Neuronal stem cell (in vitro differentiated cells): ENCODE measurements around the gene RNASE3. TPM values are rescaled to one million over a fixed set of nuclear protein-coding genes. Genes with fewer than 3 reads are reported as not detected.
"Not testable (repeated sequence)": the region's sequence is repeated elsewhere in the genome, so short reads cannot be mapped to it uniquely, and the experiment has no call there.

Source experiments
- DNase-seq: peaks from one replicate; pipeline ENCODE4 v3.0.0-alpha.2; 2013; ENCODE audit warnings: low spot score
- H2AFZ ChIP-seq: one replicate; pipeline ENCODE4 v1.6.1; 2013; ENCODE audit warnings: mild to moderate bottlenecking, low read length, inconsistent platforms
- H2AK5ac ChIP-seq: 2 replicates; pipeline ENCODE4 v1.6.1; 2013; ENCODE audit warnings: low read depth, mild to moderate bottlenecking, inconsistent platforms, low read length, moderate library complexity, mixed read lengths
- H2BK120ac ChIP-seq: 2 replicates; pipeline ENCODE4 v1.6.1; 2013; ENCODE audit warnings: low read depth, mild to moderate bottlenecking, inconsistent platforms, low read length, moderate library complexity, mixed read lengths
- H2BK12ac ChIP-seq: one replicate; pipeline ENCODE4 v1.6.1; 2013; ENCODE audit warnings: low read length, inconsistent platforms
- H2BK15ac ChIP-seq: 2 replicates; pipeline ENCODE4 v1.6.1; 2013; ENCODE audit warnings: mild to moderate bottlenecking, low read length, inconsistent platforms, mixed read lengths
- H2BK5ac ChIP-seq: one replicate; pipeline ENCODE4 v1.6.1; 2013; ENCODE audit warnings: inconsistent platforms, mild to moderate bottlenecking, low read length, moderate library complexity
- H3K14ac ChIP-seq: one replicate; pipeline ENCODE4 v1.6.1; 2013; ENCODE audit warnings: low read length, inconsistent platforms
- H3K18ac ChIP-seq: 2 replicates; pipeline ENCODE4 v1.6.1; 2013; ENCODE audit warnings: low read length, inconsistent platforms
- H3K23ac ChIP-seq: 2 replicates; pipeline ENCODE4 v1.6.1; 2013; ENCODE audit warnings: low read depth, mild to moderate bottlenecking, mixed read lengths, low read length, inconsistent platforms; ENCODE audit not compliant: poor library complexity
- H3K27ac ChIP-seq: replicated peaks from 3 replicates; pipeline ENCODE4 v1.5.1; 2013; ENCODE audit warnings: low read length, inconsistent platforms
- H3K27me3 ChIP-seq, 3 experiments: 2 replicates each; pipeline ENCODE4 v1.6.1; 2013; ENCODE audit warnings: low read length in 3 of 3, mild to moderate bottlenecking in 2 of 3, inconsistent platforms in 1 of 3, low read depth in 1 of 3, mixed read lengths in 1 of 3, moderate library complexity in 1 of 3; ENCODE audit not compliant: control insufficient read depth in 3 of 3, insufficient read depth in 3 of 3
- H3K36me3 ChIP-seq, 2 donors: replicated peaks in 1 of 2; 2 replicates each; pipeline ENCODE4 v1.6.1; 2013; ENCODE audit warnings: low read length in 2 of 2; ENCODE audit not compliant: control insufficient read depth in 2 of 2, insufficient read depth in 2 of 2
- H3K4ac ChIP-seq: 2 replicates; pipeline ENCODE4 v1.6.1; 2013; ENCODE audit warnings: inconsistent platforms, mild to moderate bottlenecking, low read length, moderate library complexity
- H3K4me1 ChIP-seq, 2 donors: 1 replicate in 1 of 2; 2 replicates in 1 of 2; pipeline ENCODE4 v1.6.1; 2013; ENCODE audit warnings: low read length in 2 of 2, low read depth in 1 of 2; ENCODE audit not compliant: control insufficient read depth in 2 of 2, insufficient read depth in 1 of 2
- H3K4me2 ChIP-seq: one replicate; pipeline ENCODE4 v1.6.1; 2013; ENCODE audit warnings: mild to moderate bottlenecking, low read length, inconsistent platforms; ENCODE audit not compliant: insufficient read depth, poor library complexity, severe bottlenecking
- H3K4me3 ChIP-seq, 2 donors: 2 replicates each; pipeline ENCODE4 v1.5.1; 2013; ENCODE audit warnings: low read length in 2 of 2, mild to moderate bottlenecking in 2 of 2, inconsistent platforms in 1 of 2, moderate library complexity in 1 of 2
- H3K79me1 ChIP-seq: one replicate; pipeline ENCODE4 v1.6.1; 2013; ENCODE audit warnings: low read depth, mild to moderate bottlenecking, inconsistent platforms, low read length, moderate library complexity
- H3K9ac ChIP-seq: one replicate; pipeline ENCODE4 v1.6.1; 2013; ENCODE audit warnings: mild to moderate bottlenecking, low read depth, low read length, inconsistent platforms; ENCODE audit not compliant: poor library complexity
- H3K9me3 ChIP-seq, 2 donors: replicated peaks in 1 of 2; 2 replicates each; pipeline versions ENCODE3 to v1.6.1; 2013; ENCODE audit warnings: low read length in 2 of 2, mild to moderate bottlenecking in 2 of 2, inconsistent platforms in 1 of 2, low read depth in 1 of 2, mixed read lengths in 1 of 2, moderate library complexity in 1 of 2; ENCODE audit not compliant: control insufficient read depth in 2 of 2, insufficient read depth in 1 of 2
- H4K8ac ChIP-seq: one replicate; pipeline ENCODE4 v1.6.1; 2013; ENCODE audit warnings: low read depth, mild to moderate bottlenecking, inconsistent platforms, low read length, moderate library complexity
- H4K91ac ChIP-seq: one replicate; pipeline ENCODE4 v1.6.1; 2013; ENCODE audit warnings: low read length, low read depth, mild to moderate bottlenecking, inconsistent platforms; ENCODE audit not compliant: poor library complexity
- WGBS, 2 donors: extraction: QIAGEN DNeasy Blood & Tissue Kit; methylation state at CpG; one replicate each; pipeline ENCODE4 v1.1.7; 2013; ENCODE audit warnings: missing lambda C conversion rate in 2 of 2, mixed read lengths in 1 of 2; ENCODE audit not compliant: insufficient read length in 2 of 2, insufficient replicate concordance in 1 of 2; ENCODE audit errors: extremely low coverage in 2 of 2; 5-methylcytosine and 5-hydroxymethylcytosine counted together
- polyA plus RNA-seq, 2 experiments: library from polyadenylated mRNA; stranded (reverse); fragments of 200-250 nt; gene quantifications; one replicate each; pipeline ENCODE4 v1.2.3, GENCODE V29; 2013

Gene RNASE3
- not detected for polyA plus RNA-seq (2013, experiment 1 of 2)
- not detected for polyA plus RNA-seq (2013, experiment 2 of 2)

DNA sequence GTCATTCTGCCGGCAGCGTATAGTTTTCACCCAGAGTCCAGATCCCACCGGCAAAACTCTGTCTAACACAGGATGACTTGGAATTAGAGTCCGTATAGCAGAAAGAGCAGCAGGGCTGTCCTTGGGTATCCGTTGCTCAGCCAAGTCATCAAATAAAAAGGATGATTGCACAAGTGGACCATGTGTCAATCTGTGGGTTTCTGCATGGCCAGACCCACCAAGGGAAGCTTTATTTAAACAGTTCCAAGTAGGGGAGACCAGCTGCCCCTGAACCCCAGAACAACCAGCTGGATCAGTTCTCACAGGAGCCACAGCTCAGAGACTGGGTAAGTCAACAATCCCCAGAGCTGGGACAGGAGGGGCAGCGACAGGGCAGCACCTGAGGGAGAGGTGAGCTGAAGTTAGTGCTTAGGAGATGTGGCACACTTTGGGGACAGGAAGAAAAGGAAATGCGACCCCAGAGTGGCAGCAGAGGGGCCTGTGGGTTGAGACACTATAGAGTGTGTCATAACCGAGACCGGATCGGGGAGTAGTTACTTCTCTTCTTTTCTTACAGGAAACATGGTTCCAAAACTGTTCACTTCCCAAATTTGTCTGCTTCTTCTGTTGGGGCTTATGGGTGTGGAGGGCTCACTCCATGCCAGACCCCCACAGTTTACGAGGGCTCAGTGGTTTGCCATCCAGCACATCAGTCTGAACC is at the start of gene RNASE3:
Gene RNASE3, plus strand, starts transcription at position 260 of the 700 bp plus-strand sequence. Its CDS starts 302 bp downstream, at position 562.
- not testable (repeated sequence) for H3K4ac ChIP-seq, H2AK5ac ChIP-seq, H3K36me3 ChIP-seq, H3K4me3 ChIP-seq, H2BK5ac ChIP-seq, H2BK120ac ChIP-seq, H3K27ac ChIP-seq, H3K79me1 ChIP-seq, H4K91ac ChIP-seq, H3K4me2 ChIP-seq, H2AFZ ChIP-seq, H3K4me1 ChIP-seq, H3K9ac ChIP-seq, H3K14ac ChIP-seq, H3K18ac ChIP-seq, H3K9me3 ChIP-seq, DNase-seq, H2BK12ac ChIP-seq, H2BK15ac ChIP-seq, H3K23ac ChIP-seq, H4K8ac ChIP-seq
- WGBS, 2 donors: no CpG with 5 or more reads among the region's 11 CpGs
- peaks cover 0 to 39% (median 0%) of the 10 kb centered on the region in 3 experiments for H3K27me3 ChIP-seq

DNA sequence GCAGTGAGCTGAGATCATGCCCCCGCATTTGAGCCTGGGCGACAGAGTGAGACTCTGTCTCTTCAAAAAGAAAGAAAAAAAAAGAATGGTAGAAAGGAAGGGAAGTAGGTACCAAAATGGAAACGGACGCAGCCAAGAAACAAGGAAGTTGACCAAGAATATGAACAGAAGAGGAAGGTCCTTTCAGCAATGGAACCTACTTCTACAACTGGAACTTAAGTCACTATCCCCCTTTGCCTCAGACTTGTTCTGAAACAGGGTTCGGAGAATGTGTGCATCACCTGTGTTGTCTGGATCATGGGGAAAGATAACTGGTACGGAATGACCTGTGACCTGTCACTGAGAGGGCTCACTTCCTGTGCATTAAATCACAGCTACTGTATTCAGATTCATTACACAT is 44.6 kb upstream of the RNASE3 start:
- Histone ChIP-seq H2BK5ac (no peak overlapping the region), H2BK15ac (no peak overlapping the region), H2BK12ac (no peak overlapping the region), H3K4me1 (peaks cover 2 to 11% of the 10 kb centered on the region in 2 donors), H3K4me3 (no peak overlapping the region), H4K91ac (no peak overlapping the region), H3K23ac (no peak overlapping the region), H2AK5ac (no peak overlapping the region), H3K36me3 (no peaks in the 10 kb centered on the region), H3K9ac (no peak overlapping the region), H3K4ac (no peak overlapping the region), H3K79me1 (no peaks in the 10 kb centered on the region), H2BK120ac (no peak overlapping the region), H3K9me3 (peaks cover 0 to 3% of the 10 kb centered on the region in 2 donors), H2AFZ (no peak overlapping the region), H3K27ac (no peak overlapping the region), H3K4me2 (no peak overlapping the region), H3K27me3 (no peaks in the 10 kb centered on the region), H3K18ac (no peak overlapping the region), H4K8ac (no peak overlapping the region), H3K14ac (no peak overlapping the region)
- no peak for DNase-seq
- no CpG with 5 or more reads among the region's 6 CpGs for WGBS, 2 donors

DNA sequence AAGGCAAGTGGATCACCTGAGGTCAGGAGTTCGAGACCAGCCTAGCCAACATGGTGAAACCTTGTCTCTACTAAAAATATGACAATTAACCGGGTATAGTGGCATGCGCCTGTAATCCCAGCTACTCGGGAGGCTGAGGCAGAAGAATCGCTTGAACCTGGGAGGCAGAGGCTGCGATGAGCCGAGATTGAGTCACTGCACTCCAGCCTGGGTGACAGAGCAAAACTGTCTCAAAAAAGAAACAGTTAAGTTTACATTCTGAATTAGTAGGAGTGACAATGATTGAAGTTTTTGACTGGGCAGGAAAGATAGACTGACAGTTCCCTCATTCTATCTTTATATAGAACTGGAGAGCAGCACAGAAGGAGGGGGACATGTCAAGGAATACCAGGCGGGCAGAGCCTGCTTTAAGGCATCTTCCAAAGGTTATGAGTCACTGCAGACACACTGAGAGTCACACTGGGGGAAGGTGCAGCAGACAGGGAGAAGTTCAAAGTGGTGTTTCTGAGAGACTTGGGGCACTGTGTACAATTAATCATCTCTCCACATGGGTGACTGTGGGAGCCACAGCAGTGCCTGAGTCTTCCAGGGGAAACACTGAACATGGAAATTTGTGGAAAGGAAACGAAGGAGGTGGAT is 42.8 kb upstream of the RNASE3 start:
- Histone ChIP-seq H2AK5ac (no peak overlapping the region), H3K27ac (no peak overlapping the region), H2BK120ac (no peak overlapping the region), H2AFZ (peak overlapping the region; percentile 56), H3K4ac (no peak overlapping the region), H4K8ac (no peak overlapping the region), H3K36me3 (no peaks in the 10 kb centered on the region), H3K79me1 (no peaks in the 10 kb centered on the region), H4K91ac (no peak overlapping the region), H3K4me2 (no peak overlapping the region), H2BK15ac (no peak overlapping the region), H3K4me1 (peaks cover 2 to 11% of the 10 kb centered on the region in 2 donors), H3K23ac (no peak overlapping the region), H3K9ac (no peak overlapping the region), H2BK5ac (no peak overlapping the region), H3K9me3 (peaks cover 0 to 3% of the 10 kb centered on the region in 2 donors), H3K14ac (no peak overlapping the region), H2BK12ac (no peak overlapping the region), H3K18ac (no peak overlapping the region), H3K27me3 (no peaks in the 10 kb centered on the region), H3K4me3 (no peak overlapping the region)
- WGBS, 2 donors: no CpG with 5 or more reads among the region's 9 CpGs
- DNase-seq: no peak

DNA sequence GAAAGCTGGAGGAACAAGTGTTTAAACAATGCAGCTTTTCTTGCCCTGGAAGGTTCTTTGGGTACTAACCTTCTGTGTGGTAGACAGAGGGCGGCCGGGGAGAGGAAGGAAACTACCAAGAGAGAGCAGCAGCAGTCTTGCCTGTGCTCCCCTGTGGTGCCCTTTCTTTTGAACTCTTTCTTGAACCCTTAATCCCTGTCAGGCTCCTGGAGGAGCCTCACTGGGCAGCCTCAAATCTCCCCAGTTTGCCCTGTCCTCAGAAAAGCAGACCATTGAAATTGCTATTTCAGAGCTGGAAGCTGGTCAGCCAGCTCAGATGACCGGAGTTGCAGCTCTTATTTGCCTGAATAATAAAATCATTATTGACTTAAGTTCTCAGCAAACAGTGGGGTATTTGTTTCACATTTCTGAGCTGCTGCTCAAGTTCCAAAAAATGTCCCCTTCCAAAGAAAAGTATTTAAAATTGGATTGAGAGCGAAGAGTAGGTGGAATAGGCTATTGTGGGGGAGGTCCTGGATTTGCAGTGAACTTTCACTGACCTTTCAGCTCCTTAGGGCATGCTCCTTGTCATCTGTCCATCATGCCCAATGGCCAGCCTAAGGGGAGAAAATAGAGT is 42.1 kb upstream of the RNASE3 start:
- H3K79me1 ChIP-seq: no peaks in the 10 kb centered on the region
- H3K4me3 ChIP-seq: no peak overlapping the region
- peak overlapping the region; percentile 56 for H2AFZ ChIP-seq
- no peak overlapping the region for H2BK120ac ChIP-seq
- H2BK15ac ChIP-seq: no peak overlapping the region
- no peak overlapping the region for H4K91ac ChIP-seq
- no peak overlapping the region for H3K23ac ChIP-seq
- no peak overlapping the region for H3K14ac ChIP-seq
- no peak overlapping the region for H2BK12ac ChIP-seq
- no peak overlapping the region for H3K4ac ChIP-seq
- no CpG with 5 or more reads among the region's 4 CpGs for WGBS, 2 donors
- no peak overlapping the region for H3K9ac ChIP-seq
- H4K8ac ChIP-seq: no peak overlapping the region
- no peak overlapping the region for H3K4me2 ChIP-seq
- no peak overlapping the region for H2AK5ac ChIP-seq
- H3K36me3 ChIP-seq: no peaks in the 10 kb centered on the region
- H3K4me1 ChIP-seq: peaks cover 2 to 11% of the 10 kb centered on the region in 2 donors
- no peak for DNase-seq
- no peak overlapping the region for H3K18ac ChIP-seq
- peaks cover 0 to 3% of the 10 kb centered on the region in 2 donors for H3K9me3 ChIP-seq
- no peak overlapping the region for H2BK5ac ChIP-seq
- peaks cover 0 to 3% (median 0%) of the 10 kb centered on the region in 3 experiments for H3K27me3 ChIP-seq
- H3K27ac ChIP-seq: no peak overlapping the region
